SK-N-SH (cell line): Measurements from ENCODE around the gene RSPO4. TPM values are rescaled to one million over a fixed set of nuclear protein-coding genes. Genes with fewer than 3 reads are reported as not detected.

Experiments used
- CTCF ChIA-PET: fragments of 300-600, 350-600 bp; formaldehyde crosslinking; extraction: SDS; loops from one replicate; lab custom pipeline; 2021; lab: Yijun Ruan, JAX
- POLR2A ChIA-PET: fragments of 350-600 bp; sonication (Branson Sonifier 250); formaldehyde crosslinking; extraction: SDS; loops from one replicate; lab custom pipeline; 2020; ENCODE audit warnings: antibody characterized with exemption, inconsistent platforms; lab: Yijun Ruan, JAX
- DNase-seq: peaks from one replicate; pipeline ENCODE4 v3.0.0; 2012
- H2AFZ ChIP-seq: fragments of 200-600 bp; sonication (generic); 2 replicates; pipeline ENCODE4 v1.8.1; 2016; ENCODE audit warnings: antibody characterized with exemption, mild to moderate bottlenecking, low read depth
- H3F3A ChIP-seq: fragments of 200-600 bp; sonication (generic); replicated peaks from 2 replicates; pipeline ENCODE3; 2016; ENCODE audit warnings: antibody characterized with exemption, mild to moderate bottlenecking; ENCODE audit not compliant: insufficient read depth
- H3K27ac ChIP-seq, 2 experiments: fragments of 200-500 bp in 1 of 2; fragments of 200-600 bp in 1 of 2; sonication (Bioruptor generic) in 1 of 2; sonication (generic), shearing (Covaris generic) in 1 of 2; 2 replicates each; pipeline versions ENCODE4 v1.5.1 to v1.6.1; 2014 to 2016; ENCODE audit warnings: low read depth in 2 of 2, inconsistent platforms in 1 of 2, low read length in 1 of 2, mild to moderate bottlenecking in 1 of 2, mixed read lengths in 1 of 2
- H3K27me3 ChIP-seq: fragments of 200-600 bp; sonication (generic), shearing (Covaris generic); 2 replicates; pipeline ENCODE4 v1.6.1; 2016; ENCODE audit warnings: mixed run types; ENCODE audit not compliant: insufficient read depth
- H3K36me3 ChIP-seq, 2 experiments: fragments of 200-500 bp in 1 of 2; fragments of 200-600 bp in 1 of 2; sonication (Bioruptor generic) in 1 of 2; sonication (generic) in 1 of 2; replicated peaks in 1 of 2; 2 replicates each; pipeline versions ENCODE3 to v1.5.1; 2014 to 2016; ENCODE audit warnings: low read length in 1 of 2, mild to moderate bottlenecking in 1 of 2; ENCODE audit not compliant: insufficient read depth in 2 of 2, control insufficient read depth in 1 of 2
- H3K4me1 ChIP-seq, 2 experiments: fragments of 200-500 bp in 1 of 2; fragments of 200-600 bp in 1 of 2; sonication (Bioruptor generic) in 1 of 2; sonication (generic), shearing (Covaris generic) in 1 of 2; 2 replicates each; pipeline versions ENCODE4 v1.5.1 to v1.6.1; 2014 to 2016; ENCODE audit warnings: low read depth in 1 of 2, low read length in 1 of 2, mixed run types in 1 of 2; ENCODE audit not compliant: insufficient read depth in 2 of 2, control insufficient read depth in 1 of 2
- H3K4me2 ChIP-seq: fragments of 200-600 bp; sonication (generic), shearing (Covaris generic); 2 replicates; pipeline ENCODE4 v1.6.1; 2017; ENCODE audit warnings: mixed run types
- H3K4me3 ChIP-seq, 2 experiments: fragments of 200-500 bp in 1 of 2; fragments of 200-600 bp in 1 of 2; sonication (Bioruptor generic) in 1 of 2; sonication (generic), shearing (Covaris generic) in 1 of 2; 2 replicates each; pipeline versions ENCODE4 v1.5.1 to v1.8.1; 2014 to 2016; ENCODE audit warnings: low read depth in 2 of 2, inconsistent platforms in 1 of 2, low read length in 1 of 2, mild to moderate bottlenecking in 1 of 2, mixed read lengths in 1 of 2, moderate library complexity in 1 of 2
- H3K79me2 ChIP-seq: fragments of 200-600 bp; sonication (generic); 2 replicates; pipeline ENCODE4 v1.8.1; 2017; ENCODE audit warnings: mild to moderate bottlenecking; ENCODE audit not compliant: insufficient read depth
- H3K9ac ChIP-seq: fragments of 200-600 bp; sonication (generic); 2 replicates; pipeline ENCODE4 v1.6.1; 2017; ENCODE audit warnings: mixed run types
- H3K9me2 ChIP-seq: fragments of 200-600 bp; sonication (generic); 2 replicates; pipeline ENCODE4 v1.6.1; 2017; ENCODE audit warnings: mixed run types
- H3K9me3 ChIP-seq: fragments of 200-600 bp; sonication (generic); 2 replicates; pipeline ENCODE4 v1.6.1; 2017; ENCODE audit warnings: mixed run types, mild to moderate bottlenecking, moderate library complexity
- H4K20me1 ChIP-seq: fragments of 200-600 bp; sonication (generic); 2 replicates; pipeline ENCODE4 v1.6.1; 2017; ENCODE audit warnings: mild to moderate bottlenecking, mixed run types; ENCODE audit not compliant: insufficient read depth
- CHD2 ChIP-seq: fragments of 150-350 bp; IDR thresholded peaks from 2 replicates; pipeline ENCODE4 v1.6.1; 2018; ENCODE audit warnings: low read length; ENCODE audit not compliant: partially characterized antibody
- CTCF ChIP-seq: fragments of 200-600 bp; sonication (generic); IDR thresholded peaks from 2 replicates; pipeline ENCODE4 v1.6.1; 2017; ENCODE audit warnings: antibody characterized with exemption, mild to moderate bottlenecking, moderate library complexity
- EP300 ChIP-seq, 2 experiments: IDR thresholded peaks; 2 replicates each; pipeline versions ENCODE4 v1.4.0 to v1.6.1; 2012; ENCODE audit warnings: borderline replicate concordance in 1 of 2, low read depth in 1 of 2, low read length in 1 of 2
- EZH2phosphoT487 ChIP-seq: fragments of 200-600 bp; sonication (generic); IDR thresholded peaks from 2 replicates; pipeline ENCODE4 v1.6.1; 2017; ENCODE audit warnings: low read depth, mixed run types, mild to moderate bottlenecking, antibody characterized with exemption, moderate library complexity, borderline replicate concordance
- FOSL2 ChIP-seq: IDR thresholded peaks from 2 replicates; pipeline ENCODE4 v1.4.0; 2012; ENCODE audit warnings: low read depth, mild to moderate bottlenecking, moderate library complexity, borderline replicate concordance
- FOXJ3 ChIP-seq: sonication (generic); formaldehyde crosslinking; IDR thresholded peaks from 2 replicates; pipeline ENCODE4 v1.5.1; 2020; ENCODE audit warnings: mild to moderate bottlenecking, missing genetic modification reagents
- GABPA ChIP-seq: IDR thresholded peaks from 2 replicates; pipeline ENCODE4 v1.4.0; 2012; ENCODE audit warnings: low read depth, mild to moderate bottlenecking
- MAX ChIP-seq: IDR thresholded peaks from 2 replicates; pipeline ENCODE4 v1.4.0; 2012; ENCODE audit warnings: low read depth
- NRF1 ChIP-seq: IDR thresholded peaks from 2 replicates; pipeline ENCODE4 v1.6.1; 2012; ENCODE audit warnings: low read depth, mild to moderate bottlenecking, low read length
- RAD21 ChIP-seq: IDR thresholded peaks from 2 replicates; pipeline ENCODE4 v1.6.1; 2012; ENCODE audit warnings: mild to moderate bottlenecking, low read length
- RCOR1 ChIP-seq: fragments of 150-350 bp; IDR thresholded peaks from 2 replicates; pipeline ENCODE4 v1.6.1; 2017; ENCODE audit warnings: antibody characterized with exemption, low read length
- REST ChIP-seq: IDR thresholded peaks from 2 replicates; pipeline ENCODE4 v1.6.1; 2012; ENCODE audit warnings: mild to moderate bottlenecking, low read depth, low read length, moderate library complexity
- RFX5 ChIP-seq: IDR thresholded peaks from 2 replicates; pipeline ENCODE4 v1.6.1; 2012; ENCODE audit warnings: mild to moderate bottlenecking, improper control_type of control experiment, low read length
- TAF1 ChIP-seq: IDR thresholded peaks from 2 replicates; pipeline ENCODE4 v1.6.1; 2012; ENCODE audit warnings: low read depth, mild to moderate bottlenecking, low read length, moderate library complexity, borderline replicate concordance
- TCF12 ChIP-seq: IDR thresholded peaks from 2 replicates; pipeline ENCODE4 v1.4.0; 2012
- TEAD4 ChIP-seq: IDR thresholded peaks from 2 replicates; pipeline ENCODE4 v1.4.0; 2012; ENCODE audit warnings: mild to moderate bottlenecking, borderline replicate concordance; ENCODE audit not compliant: insufficient read depth
- YY1 ChIP-seq: IDR thresholded peaks from 2 replicates; pipeline ENCODE4 v1.4.0; 2012; ENCODE audit warnings: low read depth, mild to moderate bottlenecking
- WGBS: methylation state at CpG from one replicate; pipeline ENCODE4 v1.1.6; 2017; ENCODE audit warnings: low lambda C conversion rate; 5-methylcytosine and 5-hydroxymethylcytosine counted together
- polyA plus RNA-seq, 3 experiments: library from polyadenylated mRNA; depleted of rRNA; stranded (reverse); fragments of >200 nt; gene quantifications; 2 replicates each; pipeline ENCODE4 v1.2.3, GENCODE V29; 2012
- TF ChIP-seq, protein P1 (sequence below): fragments of 150-350 bp; IDR thresholded peaks from 2 replicates; pipeline ENCODE4 v1.6.1; 2017; ENCODE audit warnings: antibody characterized with exemption, low read length, low read depth, borderline replicate concordance
- TF ChIP-seq, protein P2 (sequence below): fragments of 150-350 bp; IDR thresholded peaks from 2 replicates; pipeline ENCODE4 v1.6.1; 2016; ENCODE audit warnings: mild to moderate bottlenecking, low read depth, low read length
- TF ChIP-seq, protein P3 (sequence below): IDR thresholded peaks from 2 replicates; pipeline ENCODE4 v1.4.0; 2012; ENCODE audit warnings: low read depth, borderline replicate concordance

RSPO4 gene
- polyA plus RNA-seq, 1 of the 3 experiments (the other 2 are of a cell fraction): not detected

DNA sequence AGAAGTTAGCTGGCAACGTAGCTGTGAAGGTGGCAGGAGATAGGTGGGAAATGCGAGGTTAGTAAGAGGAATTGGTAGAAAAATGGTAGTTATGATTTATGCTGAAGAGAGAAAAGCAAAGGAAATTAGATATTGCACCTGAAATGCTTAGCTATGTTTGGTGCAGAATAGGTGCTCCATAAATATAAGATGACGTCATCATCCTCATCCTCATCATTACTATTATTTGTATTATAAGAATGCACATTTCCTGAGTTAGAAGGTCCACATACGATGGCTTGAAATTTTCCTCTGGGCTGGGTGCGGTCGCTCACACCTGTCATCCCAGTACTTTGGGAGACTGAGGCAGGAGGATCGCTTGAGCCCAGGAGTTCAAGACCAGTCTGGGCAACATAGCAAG lies 46.5 kb downstream of the RSPO4 start:
- no peak for DNase-seq
- Histone ChIP-seq H3K9me3 (no peaks in the 10 kb centered on the region), H3K27me3 (no peaks in the 10 kb centered on the region; the same call in 1 of the 2 replicates), H3K36me3 (no peaks in the 10 kb centered on the region), H3K4me2 (no peak overlapping the region), H4K20me1 (no peaks in the 10 kb centered on the region), H3K9me2 (no peaks in the 10 kb centered on the region), H3K4me1 (peaks cover 0 to 3% of the 10 kb centered on the region in 2 experiments; a peak in 1 of 4 replicates), H3F3A (no peaks in the 10 kb centered on the region), H3K9ac (no peak overlapping the region), H3K27ac (no peak overlapping the region), H2AFZ (no peak overlapping the region), H3K79me2 (no peaks in the 10 kb centered on the region), H3K4me3 (no peak overlapping the region)
- POLR2A ChIA-PET: interaction anchor here (0.8 kb wide), 1 partner anchor 136 kb away, joined by 3 read pairs; no protein-coding TSS in a partner anchor
- TF ChIP-seq REST: no peak
- TF ChIP-seq FOXJ3 (CRISPR knock-in tag): no peak
- TF ChIP-seq MAX: no peak
- TF ChIP-seq EP300 (IDR thresholded peaks at IDR 0.05; ENCODE audit: borderline replicate concordance in 1 of 2, low read depth in 1 of 2, low read length in 1 of 2): no peak
- TF ChIP-seq, protein P1, sequence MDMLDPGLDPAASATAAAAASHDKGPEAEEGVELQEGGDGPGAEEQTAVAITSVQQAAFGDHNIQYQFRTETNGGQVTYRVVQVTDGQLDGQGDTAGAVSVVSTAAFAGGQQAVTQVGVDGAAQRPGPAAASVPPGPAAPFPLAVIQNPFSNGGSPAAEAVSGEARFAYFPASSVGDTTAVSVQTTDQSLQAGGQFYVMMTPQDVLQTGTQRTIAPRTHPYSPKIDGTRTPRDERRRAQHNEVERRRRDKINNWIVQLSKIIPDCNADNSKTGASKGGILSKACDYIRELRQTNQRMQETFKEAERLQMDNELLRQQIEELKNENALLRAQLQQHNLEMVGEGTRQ: no peak
- TF ChIP-seq RFX5: no peak
- TF ChIP-seq, protein P2, sequence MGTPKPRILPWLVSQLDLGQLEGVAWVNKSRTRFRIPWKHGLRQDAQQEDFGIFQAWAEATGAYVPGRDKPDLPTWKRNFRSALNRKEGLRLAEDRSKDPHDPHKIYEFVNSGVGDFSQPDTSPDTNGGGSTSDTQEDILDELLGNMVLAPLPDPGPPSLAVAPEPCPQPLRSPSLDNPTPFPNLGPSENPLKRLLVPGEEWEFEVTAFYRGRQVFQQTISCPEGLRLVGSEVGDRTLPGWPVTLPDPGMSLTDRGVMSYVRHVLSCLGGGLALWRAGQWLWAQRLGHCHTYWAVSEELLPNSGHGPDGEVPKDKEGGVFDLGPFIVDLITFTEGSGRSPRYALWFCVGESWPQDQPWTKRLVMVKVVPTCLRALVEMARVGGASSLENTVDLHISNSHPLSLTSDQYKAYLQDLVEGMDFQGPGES: no peak
- no peak for TF ChIP-seq FOSL2
- no peak for TF ChIP-seq TEAD4
- TF ChIP-seq RAD21: no peak
- TF ChIP-seq CHD2: no peak
- no peak for TF ChIP-seq NRF1
- no peak for TF ChIP-seq GABPA
- TF ChIP-seq TCF12: no peak
- TF ChIP-seq, protein P3, sequence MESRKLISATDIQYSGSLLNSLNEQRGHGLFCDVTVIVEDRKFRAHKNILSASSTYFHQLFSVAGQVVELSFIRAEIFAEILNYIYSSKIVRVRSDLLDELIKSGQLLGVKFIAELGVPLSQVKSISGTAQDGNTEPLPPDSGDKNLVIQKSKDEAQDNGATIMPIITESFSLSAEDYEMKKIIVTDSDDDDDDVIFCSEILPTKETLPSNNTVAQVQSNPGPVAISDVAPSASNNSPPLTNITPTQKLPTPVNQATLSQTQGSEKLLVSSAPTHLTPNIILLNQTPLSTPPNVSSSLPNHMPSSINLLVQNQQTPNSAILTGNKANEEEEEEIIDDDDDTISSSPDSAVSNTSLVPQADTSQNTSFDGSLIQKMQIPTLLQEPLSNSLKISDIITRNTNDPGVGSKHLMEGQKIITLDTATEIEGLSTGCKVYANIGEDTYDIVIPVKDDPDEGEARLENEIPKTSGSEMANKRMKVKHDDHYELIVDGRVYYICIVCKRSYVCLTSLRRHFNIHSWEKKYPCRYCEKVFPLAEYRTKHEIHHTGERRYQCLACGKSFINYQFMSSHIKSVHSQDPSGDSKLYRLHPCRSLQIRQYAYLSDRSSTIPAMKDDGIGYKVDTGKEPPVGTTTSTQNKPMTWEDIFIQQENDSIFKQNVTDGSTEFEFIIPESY: no peak
- TF ChIP-seq YY1: no peak
- no peak for TF ChIP-seq CTCF
- TF ChIP-seq RCOR1: no peak
- no peak for TF ChIP-seq TAF1
- TF ChIP-seq EZH2phosphoT487: no peak
- CTCF ChIA-PET: interaction anchor here (0.6 to 9.3 kb wide), 47 partner anchors 11 to 1045 kb away, joined by 3 to 267 read pairs (median 5); partner anchors contain the start of genes FAM110A and SLC52A3
- WGBS: 64% methylated on average over 7 of the region's 7 CpGs
